Measurements from ENCODE around the gene PIH1D2.
A peak's percentile ranks its signal among the peaks of the same experiment; 100 is the strongest.
"Not testable (repeated sequence)": the region's sequence is repeated elsewhere in the genome, so short reads cannot be mapped to it uniquely, and the experiment has no call there.

PIH1D2 gene

DNA sequence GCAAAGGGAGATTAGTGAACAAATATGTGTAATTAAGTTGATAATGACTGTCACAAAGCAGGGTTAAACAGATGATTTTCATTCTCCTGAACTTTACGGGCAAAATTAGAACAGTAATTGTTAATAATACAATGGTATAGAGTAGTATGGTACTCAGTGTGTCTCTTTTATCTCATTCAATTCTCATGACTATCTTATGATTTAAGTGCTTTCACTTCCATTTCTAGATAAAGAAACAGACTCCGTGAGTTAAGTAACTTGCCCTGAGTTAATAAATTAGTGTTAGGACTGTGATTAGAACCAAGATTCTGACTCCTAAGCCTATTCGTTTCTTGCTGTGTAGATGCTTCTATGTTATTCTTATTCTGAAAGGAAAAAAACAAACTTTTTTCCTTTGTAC lies 22.0 kb downstream of the PIH1D2 start:
- DNase-seq = no peak

DNA sequence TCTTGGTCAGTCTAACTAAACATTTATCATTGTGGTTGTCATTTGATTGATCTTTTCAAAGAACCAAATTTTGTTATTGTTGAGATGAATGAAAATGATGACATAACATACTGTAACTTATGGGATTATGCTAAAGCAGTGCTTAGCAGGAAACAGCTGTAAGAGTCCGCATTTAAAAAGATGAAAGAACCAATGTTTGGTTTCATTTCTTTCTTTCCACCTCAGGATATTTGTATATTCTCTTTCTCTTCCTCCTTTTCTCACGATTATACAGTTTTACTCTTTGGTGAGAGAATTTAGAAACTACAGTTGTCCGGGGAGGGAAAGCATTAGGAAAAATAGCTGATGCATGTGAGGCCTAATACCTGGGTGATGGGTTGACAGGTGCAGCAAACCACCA lies 23.1 kb downstream of the PIH1D2 start:
- no peak for DNase-seq

DNA sequence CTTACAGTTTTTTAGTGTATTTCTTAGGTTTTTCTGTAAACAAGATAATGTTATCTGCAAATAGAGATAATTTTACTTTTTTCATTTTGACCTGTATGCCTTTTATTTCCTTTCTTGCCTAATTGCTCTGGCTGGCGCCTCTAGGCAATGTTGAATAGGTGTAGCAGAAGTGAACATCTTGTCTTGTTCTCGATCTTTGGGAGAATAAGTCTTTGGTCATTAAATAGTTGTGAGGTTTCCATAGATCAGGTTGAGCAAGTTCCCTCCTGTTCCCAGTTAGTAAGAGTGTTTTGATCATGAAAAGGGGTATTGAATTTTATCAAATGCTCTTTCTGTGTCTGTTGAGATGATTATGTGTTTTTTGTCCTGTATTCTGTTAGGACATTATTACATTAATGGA lies 24.0 kb downstream of the PIH1D2 start:
- DNase-seq = no peak

DNA sequence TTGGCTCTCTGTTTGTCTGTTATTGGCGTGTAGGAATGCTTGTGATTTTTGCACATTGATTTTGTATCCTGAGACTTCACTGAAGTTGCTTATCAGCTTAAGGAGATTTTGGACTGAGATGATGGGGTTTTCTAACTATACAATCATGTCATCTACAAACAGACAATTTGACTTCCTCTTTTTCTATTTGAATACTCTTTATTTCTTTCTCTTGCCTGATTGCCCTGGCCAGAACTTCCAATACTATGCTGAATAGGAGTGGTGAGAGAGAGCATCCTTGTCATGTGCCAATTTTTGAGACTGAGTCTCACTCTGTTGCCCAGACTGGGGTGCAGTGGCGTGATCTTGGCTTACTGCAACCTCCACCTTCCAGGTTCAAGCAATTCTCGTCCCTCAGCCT lies 25.6 kb downstream of the PIH1D2 start:
- not testable (repeated sequence) for DNase-seq

DNA sequence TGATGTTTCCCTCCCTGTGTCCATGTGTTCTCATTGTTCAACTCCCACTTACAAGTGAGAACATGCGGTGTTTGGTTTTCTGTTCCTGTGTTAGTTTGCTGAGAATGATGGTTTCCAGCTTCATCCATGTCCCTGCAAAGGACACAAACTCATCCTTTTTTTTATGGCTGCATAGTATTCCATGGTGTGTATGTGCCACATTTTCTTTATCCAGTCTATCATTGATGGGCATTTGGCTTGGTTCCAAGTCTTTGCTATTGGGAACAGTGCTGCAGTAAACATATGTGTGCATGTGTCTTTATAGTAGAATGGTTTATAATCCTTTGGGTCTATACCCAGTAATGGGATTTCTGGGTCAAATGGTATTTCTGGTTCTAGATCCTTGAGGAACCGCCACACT lies 27.2 kb downstream of the PIH1D2 start:
- DNase-seq = not testable (repeated sequence)

DNA sequence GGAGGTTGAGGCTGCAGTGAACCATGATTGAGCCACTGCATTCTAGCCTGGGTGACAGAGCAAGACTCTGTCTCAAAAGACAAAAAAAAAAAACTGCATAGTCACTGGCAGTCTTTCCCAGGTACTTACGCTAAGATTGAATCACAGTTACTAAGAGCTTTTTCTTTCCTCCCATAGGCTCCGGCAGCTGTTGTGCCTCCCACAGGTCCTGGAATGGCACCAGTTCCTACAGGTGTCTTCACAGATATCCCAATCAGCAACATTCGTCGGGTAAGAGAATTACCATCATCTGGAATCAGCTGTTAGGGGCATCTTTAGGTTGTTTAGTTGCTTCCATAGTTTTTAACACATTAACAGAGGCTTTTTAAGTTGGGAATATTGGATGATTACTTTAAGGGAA lies 28.9 kb downstream of the PIH1D2 start:
- no peak for DNase-seq

DNA sequence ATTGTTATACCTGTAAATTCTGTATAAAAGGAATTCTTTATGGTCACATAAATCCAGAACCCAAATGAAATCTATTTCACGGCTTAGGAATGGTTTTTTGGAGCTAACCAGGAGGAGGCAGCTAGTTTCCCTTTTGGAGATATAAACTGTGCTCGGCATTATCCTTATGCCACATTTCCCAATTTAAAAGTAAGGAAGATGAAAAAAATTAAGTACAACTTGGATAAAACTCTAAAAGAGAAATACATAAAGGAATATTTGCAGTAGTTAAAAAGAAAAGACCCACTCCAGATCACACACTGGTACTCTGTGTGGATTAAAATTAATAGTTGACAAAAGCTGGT lies 30.9 kb downstream of the PIH1D2 start:
- DNase-seq = no peak

DNA sequence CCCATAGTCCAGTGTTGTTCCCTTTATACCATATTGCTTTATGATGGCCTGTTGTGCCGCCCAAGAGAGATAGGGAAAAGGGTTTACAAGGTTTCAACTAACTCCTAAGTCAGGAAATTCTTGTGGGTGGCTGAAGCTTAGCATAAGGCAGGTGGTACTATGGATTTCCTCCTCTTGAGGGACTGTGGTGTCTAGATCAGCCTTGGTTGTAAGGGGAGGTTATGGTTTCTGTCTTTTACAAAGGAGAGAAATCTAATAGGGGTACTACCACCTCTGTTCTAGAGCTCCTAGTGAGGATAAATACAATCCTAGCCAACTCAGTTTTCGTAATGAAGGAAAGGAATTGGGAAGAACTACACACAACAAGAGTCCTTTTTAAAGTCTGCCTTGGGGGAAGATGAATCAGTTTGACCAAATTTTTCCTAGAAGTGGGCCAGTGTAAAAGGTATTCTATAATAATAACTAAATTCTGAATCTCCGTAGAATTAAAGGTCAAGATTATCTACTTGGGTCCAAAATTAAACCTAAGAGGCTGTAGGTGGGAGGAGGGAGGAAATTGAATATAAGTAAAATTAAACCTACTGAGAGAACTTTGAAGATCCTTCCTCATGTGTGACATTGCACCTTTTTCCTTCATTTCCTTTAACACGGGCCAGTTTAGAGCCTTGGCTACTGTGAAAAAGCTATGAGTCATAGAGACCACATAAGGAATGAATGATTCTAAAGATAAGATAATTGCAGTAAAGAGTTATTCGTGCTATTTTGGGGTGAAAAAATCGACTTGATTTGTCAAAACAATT lies 31.5 kb downstream of the PIH1D2 start:
- DNase-seq = peak; percentile 22

DNA sequence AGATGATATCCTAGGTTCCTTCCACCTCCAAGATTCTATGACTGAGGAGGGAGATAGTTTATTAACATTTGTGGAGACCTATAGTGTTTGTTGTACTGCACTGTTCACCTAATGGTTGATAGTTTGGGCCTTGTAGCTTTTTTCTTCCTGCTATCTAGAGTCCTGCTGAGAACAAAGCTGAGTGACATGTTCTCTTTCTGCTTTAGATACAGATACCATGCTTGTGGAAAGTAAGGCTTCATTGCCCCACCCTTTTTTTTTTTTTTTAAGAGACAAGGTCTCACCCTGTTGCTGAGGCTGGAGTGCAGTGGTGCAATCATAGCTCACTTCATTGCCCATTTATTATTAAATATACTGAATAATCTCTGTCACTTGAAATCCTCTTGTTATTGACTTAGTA lies 36.3 kb downstream of the PIH1D2 start:
- DNase-seq = no peak

DNA sequence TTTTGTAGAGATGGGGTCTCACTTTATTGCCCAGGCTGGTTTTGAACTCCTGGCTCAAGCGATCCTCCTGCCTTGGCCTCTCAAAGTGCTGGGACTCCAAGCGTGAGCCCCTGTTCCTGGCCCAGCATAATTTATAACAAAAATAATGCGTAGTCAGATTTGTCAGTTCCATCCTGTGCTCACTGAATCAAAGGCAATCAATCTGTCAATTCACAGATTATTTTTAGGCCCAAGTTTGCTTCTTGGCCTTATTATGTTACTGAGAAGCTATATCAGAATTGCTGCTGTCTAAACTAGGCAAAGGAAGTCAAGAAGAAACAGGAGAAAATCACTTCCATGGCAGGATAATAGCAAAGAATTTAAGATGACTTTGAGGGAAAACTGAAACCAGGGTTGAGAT lies 39.9 kb downstream of the PIH1D2 start:
- no peak for DNase-seq

DNA sequence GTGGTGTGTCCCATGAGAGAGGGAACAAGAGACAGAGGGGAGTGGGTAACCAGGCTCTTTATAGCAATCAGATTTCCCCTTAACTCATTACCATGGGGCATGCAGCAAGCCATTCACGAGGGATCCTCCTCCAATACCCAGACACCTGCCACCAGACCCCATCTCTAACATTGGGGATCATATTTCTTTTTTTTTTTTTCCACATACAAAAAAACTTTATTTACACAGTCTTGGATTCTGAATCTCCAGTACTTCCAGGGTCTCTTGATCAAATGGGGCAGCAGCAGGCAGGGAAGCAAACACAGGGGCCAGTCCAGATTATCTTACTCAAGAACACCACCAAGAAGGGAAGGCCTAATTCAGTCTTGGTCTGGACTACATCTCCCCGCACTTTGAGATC lies 44.4 kb downstream of the PIH1D2 start:
- DNase-seq = no peak

DNA sequence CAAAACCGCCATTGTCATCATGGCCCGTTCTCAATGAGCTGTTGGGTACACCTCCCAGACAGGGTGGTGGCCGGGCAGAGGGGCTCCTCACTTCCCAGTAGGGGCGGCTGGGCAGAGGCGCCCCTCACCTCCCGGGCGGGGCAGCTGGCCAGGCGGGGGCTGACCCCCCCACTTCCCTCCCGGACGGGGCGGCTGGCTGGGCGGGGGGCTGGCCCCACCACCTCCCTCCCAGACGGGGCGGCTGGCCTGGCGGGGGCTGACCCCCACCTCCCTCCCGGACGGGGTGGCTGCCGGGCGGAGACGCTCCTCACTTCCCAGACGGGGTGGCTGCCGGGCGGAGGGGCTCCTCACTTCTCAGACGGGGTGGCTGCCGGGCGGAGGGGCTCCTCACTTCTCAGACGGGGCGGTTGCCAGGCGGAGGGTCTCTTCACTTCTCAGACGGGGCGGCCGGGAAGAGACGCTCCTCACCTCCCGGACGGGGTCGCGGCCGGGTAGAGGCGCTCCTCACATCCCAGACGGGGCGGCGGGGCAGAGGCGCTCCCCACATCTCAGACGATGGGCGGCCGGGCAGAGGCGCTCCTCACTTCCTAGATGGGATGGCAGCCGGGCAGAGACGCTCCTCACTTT lies 46.9 kb downstream of the PIH1D2 start:
- DNase-seq = not testable (repeated sequence)

DNA sequence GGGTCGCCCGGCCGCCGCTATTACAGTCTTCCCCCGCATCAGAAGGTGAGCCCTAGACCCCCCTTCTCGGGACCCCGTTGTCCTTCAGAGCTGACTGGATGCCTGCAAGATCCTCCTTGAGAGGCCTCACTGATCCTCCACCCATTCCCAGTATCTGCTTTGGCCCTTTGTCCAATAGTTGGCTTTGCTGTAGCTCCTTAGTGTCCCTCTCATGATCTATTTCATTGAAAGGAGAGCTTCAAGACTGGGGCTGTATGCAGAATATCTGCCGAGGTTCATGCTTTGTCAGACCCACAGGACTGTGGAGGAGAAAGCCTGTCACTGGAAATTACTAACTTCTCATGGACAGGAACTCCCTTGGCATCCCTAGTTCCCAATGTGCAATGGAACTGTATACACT lies 48.1 kb downstream of the PIH1D2 start:
- no peak for DNase-seq

DNA sequence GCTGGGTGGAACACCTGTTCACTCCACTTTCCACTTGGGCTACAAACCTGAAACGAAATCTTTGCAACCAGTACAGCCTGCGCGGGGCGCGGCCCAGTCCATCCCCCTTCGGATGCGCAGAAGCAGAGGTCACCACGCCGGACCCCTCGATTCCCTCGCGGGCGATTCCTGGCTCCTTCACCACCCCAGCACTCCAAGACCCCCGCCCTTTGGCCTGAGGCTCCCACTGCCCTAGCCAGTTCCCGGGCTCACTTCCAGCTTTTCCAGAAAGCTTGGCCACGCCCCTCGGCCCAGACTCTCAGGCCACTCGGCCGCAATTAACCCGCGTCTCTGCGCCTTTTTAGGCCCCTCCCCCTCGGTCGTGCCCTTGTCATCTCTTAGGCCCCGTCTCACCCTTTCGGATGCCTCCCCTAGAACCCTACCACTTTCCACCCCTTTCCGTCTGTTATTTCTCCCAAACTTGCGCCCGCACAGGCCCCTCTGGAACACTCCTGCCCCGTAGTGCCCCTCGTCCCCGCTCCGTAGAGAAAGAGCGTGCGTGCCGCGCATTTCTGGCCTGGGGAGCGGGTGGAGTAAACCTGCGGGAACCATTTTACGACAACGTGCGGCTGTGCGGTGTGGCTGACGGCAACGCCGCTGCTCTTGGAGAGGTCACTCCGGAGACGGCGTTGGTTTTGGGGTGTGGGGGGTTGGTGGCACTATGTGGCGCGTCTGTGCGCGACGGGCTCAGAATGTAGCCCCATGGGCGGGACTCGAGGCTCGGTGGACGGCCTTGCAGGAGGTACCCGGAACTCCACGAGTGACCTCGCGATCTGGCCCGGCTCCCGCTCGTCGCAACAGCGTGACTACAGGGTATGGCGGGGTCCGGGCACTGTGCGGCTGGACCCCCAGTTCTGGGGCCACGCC lies 48.8 kb downstream of the PIH1D2 start, which contains the start of gene DLAT:
Gene DLAT (plus strand): TSS at position 636 of the 906 bp plus-strand sequence. CDS start 65 bp downstream, at position 701.
- peak; percentile 76 for DNase-seq

DNA sequence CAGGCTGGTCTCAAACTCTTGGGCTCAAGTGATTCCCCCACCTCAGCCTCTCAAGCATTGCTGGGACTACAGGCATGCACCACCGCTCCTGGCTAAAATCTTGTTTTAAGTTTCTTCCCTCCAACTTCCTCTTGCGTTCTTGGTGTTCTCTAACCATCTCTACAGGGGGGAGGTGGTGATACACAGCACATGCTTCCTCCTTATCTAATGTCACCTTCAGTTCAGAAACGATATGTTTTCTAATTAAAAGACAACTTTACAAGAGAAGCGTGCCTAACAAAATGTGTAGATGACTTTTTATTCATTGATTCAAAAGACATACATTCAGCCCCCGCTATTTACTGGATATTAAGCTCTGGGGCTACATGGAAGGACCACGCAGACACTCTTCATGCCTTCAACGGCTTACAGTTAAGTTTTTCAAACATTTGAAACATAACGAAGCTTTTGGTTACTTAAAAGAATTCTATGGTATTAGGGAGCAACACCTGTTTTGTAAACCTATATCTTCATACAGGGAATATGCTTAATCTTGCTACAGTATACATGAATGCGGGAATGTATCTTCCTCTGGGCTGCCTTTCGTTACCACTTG lies 49.5 kb downstream of the PIH1D2 start:
- DNase-seq = no peak

DNA sequence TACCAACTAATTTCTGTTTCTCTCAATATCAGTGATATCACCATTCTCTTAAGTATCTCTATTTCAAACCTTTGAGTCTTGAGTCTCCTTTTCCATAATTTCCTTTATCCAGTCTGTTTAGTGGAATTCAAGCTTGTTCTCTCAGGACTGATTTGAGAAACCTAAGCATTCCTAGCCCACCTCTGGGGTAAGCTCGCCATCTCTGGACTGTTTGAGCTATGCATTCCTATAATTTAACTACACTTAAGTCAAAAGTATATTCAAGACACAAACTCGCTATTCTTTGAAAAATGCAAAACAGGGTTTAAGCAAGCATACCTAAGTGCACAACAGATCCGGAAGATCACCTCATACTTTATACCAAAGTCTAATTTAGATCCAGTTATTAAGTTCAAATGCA lies 50.7 kb downstream of the PIH1D2 start:
- no peak for DNase-seq

DNA sequence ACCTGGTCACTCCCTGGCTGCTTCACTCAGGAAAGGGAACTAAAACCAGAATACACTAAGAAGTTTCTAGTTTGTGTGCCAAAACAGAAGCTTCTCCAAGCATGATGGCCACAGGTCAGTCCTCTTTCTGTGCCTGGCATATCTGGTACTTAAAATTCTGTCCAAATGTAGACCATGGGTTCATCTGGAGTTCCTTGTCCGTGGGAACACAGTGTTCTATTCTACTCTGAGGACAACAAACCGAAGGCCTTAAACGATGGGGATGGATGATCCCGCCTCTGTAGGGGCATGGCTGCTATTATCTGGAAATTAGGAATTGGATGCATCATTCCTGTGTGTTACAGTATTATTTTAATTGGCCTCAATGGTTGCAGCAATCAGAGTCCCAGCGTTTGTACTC lies 54.8 kb downstream of the PIH1D2 start:
- DNase-seq = no peak

Data from fibroblast of upper back skin (primary cell).